SJCRH30 (cell line): ENCODE results near the gene PTCH2. TPM values are rescaled to one million over a fixed set of nuclear protein-coding genes. Genes with fewer than 3 reads are reported as not detected.

Source experiments
- DNase-seq, 2 experiments: peaks; one replicate each; pipeline ENCODE4 v3.0.0-alpha.2; 2015 to 2020
- H3K27ac ChIP-seq: fragments of 250-450 bp; sonication (Bioruptor Pico); 2 replicates; pipeline ENCODE4 v1.5.1; 2020; ENCODE audit warnings: mild to moderate bottlenecking, moderate library complexity
- H3K27me3 ChIP-seq: fragments of 250-450 bp; sonication (Bioruptor Pico); 2 replicates; pipeline ENCODE4 v1.5.1; 2020; ENCODE audit warnings: mild to moderate bottlenecking, moderate library complexity
- H3K36me3 ChIP-seq: fragments of 250-450 bp; sonication (Bioruptor Pico); 2 replicates; pipeline ENCODE4 v1.5.1; 2020; ENCODE audit warnings: mild to moderate bottlenecking, moderate library complexity
- H3K4me1 ChIP-seq: fragments of 250-450 bp; sonication (Bioruptor Pico); 2 replicates; pipeline ENCODE4 v1.5.1; 2020; ENCODE audit warnings: mild to moderate bottlenecking, moderate library complexity
- H3K4me3 ChIP-seq: fragments of 250-450 bp; sonication (Bioruptor Pico); 2 replicates; pipeline ENCODE4 v1.5.1; 2020; ENCODE audit warnings: mild to moderate bottlenecking, moderate library complexity
- H3K9me3 ChIP-seq: fragments of 250-450 bp; sonication (Bioruptor Pico); replicated peaks from 2 replicates; pipeline ENCODE4 v1.5.1; 2020; ENCODE audit warnings: mild to moderate bottlenecking, moderate library complexity
- total RNA-seq: library from RNA; depleted of rRNA; stranded (reverse); fragments of >200 nt; shearing (Covaris generic); gene quantifications from 2 replicates; pipeline ENCODE4 v1.2.3, GENCODE V29; 2014; rRNA removed

Gene PTCH2
- total RNA-seq: 1.3 and 1.8 TPM in 2 replicates

- Histone ChIP-seq H3K9me3 (no peaks in the 10 kb centered on the region), H3K4me3 (peak within 1 kb of the TSS; percentile 62)
- DNase-seq: peak; percentile 95 to 98
These were observed at the start of gene PTCH2 for GRCh38 chr1:44842862-44843655. PTCH2 (minus strand) TSS chr1:44843253; CDS start chr1:44842932, 321 bp downstream.

GRCh38 chr1:44890007-44890406 lies 47.0 kb upstream of the PTCH2 start:
- Histone ChIP-seq H3K27ac (no peak overlapping the region), H3K36me3 (peaks cover 17% of the 10 kb centered on the region), H3K4me1 (no peaks in the 10 kb centered on the region), H3K4me3 (no peak overlapping the region), H3K9me3 (peaks cover 14% of the 10 kb centered on the region), H3K27me3 (no peaks in the 10 kb centered on the region)
- peak in 1 of 2 experiments; percentile 7 for DNase-seq

More at GRCh38 chr1:44842862-44843655, at the start of gene PTCH2:
- no peak within 1 kb of the TSS; the same call in 1 of the 2 replicates for H3K27ac ChIP-seq
- H3K36me3 ChIP-seq: no peaks in the 10 kb centered on the region
- H3K4me1 ChIP-seq: peaks cover 9% of the 10 kb centered on the region
- no peaks in the 10 kb centered on the region for H3K27me3 ChIP-seq

- Histone ChIP-seq H3K27me3 (no peaks in the 10 kb centered on the region), H3K27ac (no peak overlapping the region), H3K9me3 (peaks cover 19% of the 10 kb centered on the region), H3K36me3 (peaks cover 18% of the 10 kb centered on the region), H3K4me1 (no peaks in the 10 kb centered on the region), H3K4me3 (no peak overlapping the region)
- DNase-seq: no peak
These were observed 42.4 kb upstream of the PTCH2 start for GRCh38 chr1:44885406-44885805.

- H3K4me1 ChIP-seq: no peaks in the 10 kb centered on the region
- no peak for DNase-seq
- H3K27me3 ChIP-seq: no peaks in the 10 kb centered on the region
- peaks cover 16% of the 10 kb centered on the region for H3K36me3 ChIP-seq
- H3K4me3 ChIP-seq: no peak overlapping the region
- H3K9me3 ChIP-seq: peaks cover 14% of the 10 kb centered on the region
- H3K27ac ChIP-seq: no peak overlapping the region
These were observed 41.7 kb upstream of the PTCH2 start for GRCh38 chr1:44884746-44885145.

GRCh38 chr1:44881011-44881632 lies 38.1 kb upstream of the PTCH2 start:
- H3K27ac ChIP-seq: no peak overlapping the region
- no peak for DNase-seq
- H3K36me3 ChIP-seq: peaks cover 15% of the 10 kb centered on the region; the same call in 1 of the 2 replicates
- H3K9me3 ChIP-seq: peaks cover 8% of the 10 kb centered on the region; the same call in 1 of the 2 replicates
- H3K4me3 ChIP-seq: no peak overlapping the region
- no peaks in the 10 kb centered on the region for H3K4me1 ChIP-seq
- no peaks in the 10 kb centered on the region for H3K27me3 ChIP-seq

- no peak overlapping the region for H3K27ac ChIP-seq
- no peaks in the 10 kb centered on the region for H3K9me3 ChIP-seq
- H3K4me1 ChIP-seq: peaks cover 3% of the 10 kb centered on the region; the same call in 1 of the 2 replicates
- no peak for DNase-seq
- no peak overlapping the region for H3K4me3 ChIP-seq
- H3K27me3 ChIP-seq: no peaks in the 10 kb centered on the region
- peaks cover 17% of the 10 kb centered on the region for H3K36me3 ChIP-seq
These were observed 31.1 kb upstream of the PTCH2 start for GRCh38 chr1:44874155-44874554.

GRCh38 chr1:44870096-44870495 lies 27.0 kb upstream of the PTCH2 start:
- Histone ChIP-seq H3K36me3 (peaks cover 14% of the 10 kb centered on the region), H3K27me3 (no peaks in the 10 kb centered on the region), H3K9me3 (no peaks in the 10 kb centered on the region), H3K4me1 (peaks cover 3% of the 10 kb centered on the region; the same call in 1 of the 2 replicates), H3K27ac (no peak overlapping the region), H3K4me3 (no peak overlapping the region)
- DNase-seq: no peak

- Histone ChIP-seq H3K9me3 (no peaks in the 10 kb centered on the region), H3K27me3 (no peaks in the 10 kb centered on the region), H3K27ac (no peak overlapping the region), H3K4me1 (peaks cover 3% of the 10 kb centered on the region; the same call in 1 of the 2 replicates), H3K4me3 (no peak overlapping the region), H3K36me3 (peaks cover 10% of the 10 kb centered on the region; the same call in 1 of the 2 replicates)
- no peak for DNase-seq
These were observed 24.7 kb upstream of the PTCH2 start for GRCh38 chr1:44867801-44868200.

GRCh38 chr1:44862829-44863401 lies 19.9 kb upstream of the PTCH2 start:
- Histone ChIP-seq H3K36me3 (peaks cover 5% of the 10 kb centered on the region; the same call in 1 of the 2 replicates), H3K27me3 (no peaks in the 10 kb centered on the region), H3K27ac (no peak overlapping the region), H3K4me3 (no peak overlapping the region), H3K4me1 (no peaks in the 10 kb centered on the region), H3K9me3 (no peaks in the 10 kb centered on the region)
- DNase-seq: no peak

GRCh38 chr1:44860891-44861425 lies 17.9 kb upstream of the PTCH2 start:
- no peak overlapping the region for H3K27ac ChIP-seq
- no peaks in the 10 kb centered on the region for H3K9me3 ChIP-seq
- no peak for DNase-seq
- no peaks in the 10 kb centered on the region for H3K4me1 ChIP-seq
- peaks cover 4% of the 10 kb centered on the region; the same call in 1 of the 2 replicates for H3K36me3 ChIP-seq
- H3K4me3 ChIP-seq: no peak overlapping the region
- no peaks in the 10 kb centered on the region for H3K27me3 ChIP-seq

- H3K36me3 ChIP-seq: peaks cover 4% of the 10 kb centered on the region; the same call in 1 of the 2 replicates
- H3K9me3 ChIP-seq: no peaks in the 10 kb centered on the region
- no peak for DNase-seq
- H3K4me3 ChIP-seq: no peak overlapping the region
- no peaks in the 10 kb centered on the region for H3K27me3 ChIP-seq
- H3K4me1 ChIP-seq: no peaks in the 10 kb centered on the region
- no peak overlapping the region for H3K27ac ChIP-seq
These were observed 17.3 kb upstream of the PTCH2 start for GRCh38 chr1:44860331-44860730.

- Histone ChIP-seq H3K27me3 (no peaks in the 10 kb centered on the region), H3K4me3 (no peak overlapping the region), H3K36me3 (0 out of 2 replicates have a peak, but pooled peaks cover 2% of the 10 kb centered on the region), H3K27ac (no peak overlapping the region), H3K4me1 (no peaks in the 10 kb centered on the region), H3K9me3 (no peaks in the 10 kb centered on the region)
- DNase-seq: no peak
These were observed 14.4 kb upstream of the PTCH2 start for GRCh38 chr1:44857446-44857845.

GRCh38 chr1:44855742-44856141 lies 12.7 kb upstream of the PTCH2 start:
- Histone ChIP-seq H3K9me3 (no peaks in the 10 kb centered on the region), H3K4me3 (no peak overlapping the region), H3K4me1 (no peaks in the 10 kb centered on the region)

GRCh38 chr1:44854970-44855369 lies 11.9 kb upstream of the PTCH2 start:
- no peaks in the 10 kb centered on the region for H3K9me3 ChIP-seq
- H3K36me3 ChIP-seq: 0 out of 2 replicates have a peak, but pooled peaks cover 2% of the 10 kb centered on the region
- H3K4me3 ChIP-seq: no peak overlapping the region
- DNase-seq: no peak
- H3K4me1 ChIP-seq: no peaks in the 10 kb centered on the region
- H3K27ac ChIP-seq: no peak overlapping the region
- no peaks in the 10 kb centered on the region for H3K27me3 ChIP-seq

More at GRCh38 chr1:44855742-44856141, 12.7 kb upstream of the PTCH2 start:
- 0 out of 2 replicates have a peak, but pooled peaks cover 2% of the 10 kb centered on the region for H3K36me3 ChIP-seq
- no peaks in the 10 kb centered on the region for H3K27me3 ChIP-seq
- no peak overlapping the region for H3K27ac ChIP-seq
- no peak for DNase-seq
